ENCODE data around the gene EID2B. TPM values are rescaled to one million over a fixed set of nuclear protein-coding genes. Genes with fewer than 3 reads are reported as not detected.

The EID2B gene
- total RNA-seq, 1 experiment from 2014 or later, result 4.9 TPM

GRCh38 chr19:39533791-39534190, 1.1 kb upstream of the EID2B start:
- DNase-seq (ENCODE audit: extremely low read depth, low read depth), result no peak

DNA sequence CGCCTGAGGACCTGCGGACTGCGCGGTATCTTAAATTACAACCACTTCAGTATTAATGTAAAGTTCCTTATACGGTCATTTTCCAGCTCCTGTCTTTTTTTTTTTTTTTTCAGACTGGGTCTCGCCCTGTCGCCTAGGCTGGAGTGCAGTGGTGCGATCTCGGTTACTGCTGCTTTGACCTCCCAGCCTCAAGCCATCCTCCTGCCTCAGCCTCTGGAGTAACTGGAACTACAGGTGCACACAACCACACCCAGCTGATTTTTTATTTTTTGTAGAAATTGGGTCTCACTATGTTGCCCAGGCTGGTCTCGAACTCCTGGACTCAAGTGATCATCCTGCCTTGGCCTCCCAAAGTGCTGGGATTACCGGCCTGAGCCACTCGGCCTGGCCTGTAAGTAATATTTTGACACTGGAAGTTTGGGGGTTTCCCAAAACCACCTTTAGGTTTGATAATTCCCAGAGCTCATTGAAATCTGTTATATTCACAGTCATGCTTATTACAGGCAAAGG, 406 bp upstream of the EID2B start:
- no peak for DNase-seq (ENCODE audit: extremely low read depth, low read depth)

DNA sequence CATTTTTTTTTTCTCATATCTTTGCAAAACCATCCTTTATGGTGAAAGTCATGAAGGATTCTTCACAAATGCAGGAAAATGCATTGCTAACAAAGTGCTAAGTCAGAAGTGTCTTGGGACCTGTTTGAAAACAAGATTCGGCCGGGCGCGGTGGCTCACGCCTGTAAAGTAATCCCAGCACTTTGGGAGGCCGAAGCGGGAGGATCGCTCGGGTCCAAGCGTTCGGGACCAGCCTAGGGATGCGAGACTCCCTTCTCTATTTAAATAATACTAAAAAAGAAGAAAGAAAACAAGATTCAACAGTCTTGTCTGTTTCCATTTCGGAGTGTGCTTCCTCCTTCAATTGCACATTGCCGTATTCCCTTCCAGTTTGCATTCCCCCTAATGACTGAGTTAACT, 819 bp downstream of the EID2B start:
- DNase-seq (ENCODE audit: extremely low read depth, low read depth), result no peak

GRCh38 chr19:39525205-39525604, 7.4 kb downstream of the EID2B start:
- DNase-seq (ENCODE audit: extremely low read depth, low read depth), result no peak

DNA sequence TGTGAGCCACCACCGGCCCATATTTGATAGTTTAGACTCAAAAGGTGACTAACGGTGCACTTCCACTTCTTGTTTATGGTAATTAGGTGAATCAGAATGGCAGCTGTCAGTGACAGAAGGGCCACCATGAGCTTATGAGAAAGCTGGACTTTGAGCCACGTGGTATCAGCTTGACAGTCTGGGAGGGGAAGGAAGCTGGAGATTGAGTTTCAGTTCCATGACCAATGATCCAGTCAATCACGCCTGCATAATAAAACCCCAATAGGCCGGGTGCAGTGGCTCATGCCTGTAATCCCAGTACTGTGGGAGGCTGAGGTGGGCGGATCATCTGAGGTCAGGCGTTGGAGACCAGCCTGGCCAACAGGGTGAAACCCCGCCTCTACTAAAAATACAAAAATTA, 8.2 kb downstream of the EID2B start:
- no peak for DNase-seq (ENCODE audit: extremely low read depth, low read depth)

- DNase-seq (ENCODE audit: extremely low read depth, low read depth), result no peak
Measured at GRCh38 chr19:39520541-39521484, 11.8 kb downstream of the EID2B start.

DNA sequence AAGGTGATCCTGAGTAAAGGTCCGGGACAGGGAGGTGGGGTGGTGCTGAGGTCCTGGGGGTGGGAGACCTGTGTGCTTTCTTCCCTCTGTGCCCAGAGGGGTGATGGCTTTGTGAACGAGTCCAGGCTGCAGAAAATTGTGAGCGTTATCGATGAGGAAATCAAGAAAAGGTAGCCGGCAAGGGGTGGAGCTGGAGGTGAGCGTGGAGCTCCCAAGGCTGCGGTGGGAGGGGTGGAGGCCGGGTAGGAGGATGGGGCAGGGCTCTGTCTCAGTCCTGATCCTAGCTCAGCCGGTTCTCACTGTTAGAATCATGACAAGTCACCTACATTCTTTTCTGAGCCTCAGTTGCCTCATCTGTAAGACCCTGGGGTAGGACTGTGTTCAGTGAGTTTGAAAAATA, 13.7 kb downstream of the EID2B start:
- DNase-seq (ENCODE audit: extremely low read depth, low read depth), result no peak

GRCh38 chr19:39518458-39518857, 14.2 kb downstream of the EID2B start:
- DNase-seq (ENCODE audit: extremely low read depth, low read depth), result no peak

- DNase-seq (ENCODE audit: extremely low read depth, low read depth), result no peak
Measured at GRCh38 chr19:39517432-39517831, 15.2 kb downstream of the EID2B start.

DNA sequence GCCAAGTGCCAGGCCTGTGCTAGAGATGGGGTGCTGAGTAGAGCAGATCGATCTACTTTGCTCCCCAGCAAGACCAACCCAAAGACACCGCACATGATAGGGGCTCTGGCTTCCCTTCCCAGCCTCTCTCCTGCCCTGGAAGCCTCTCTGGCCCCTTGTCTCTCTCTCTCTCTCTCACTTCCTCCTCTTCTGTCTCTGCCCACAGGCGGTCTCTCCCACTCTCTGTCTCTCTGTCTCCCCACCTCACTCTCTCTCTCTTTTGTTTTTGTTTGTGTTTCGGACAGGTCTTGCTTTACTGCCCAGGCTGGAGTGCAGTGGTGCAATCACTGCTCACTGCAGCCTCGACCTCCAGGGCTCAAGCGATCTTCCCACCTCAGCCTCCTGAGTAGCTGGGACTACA, 16.4 kb downstream of the EID2B start:
- no peak for DNase-seq (ENCODE audit: extremely low read depth, low read depth)

DNA sequence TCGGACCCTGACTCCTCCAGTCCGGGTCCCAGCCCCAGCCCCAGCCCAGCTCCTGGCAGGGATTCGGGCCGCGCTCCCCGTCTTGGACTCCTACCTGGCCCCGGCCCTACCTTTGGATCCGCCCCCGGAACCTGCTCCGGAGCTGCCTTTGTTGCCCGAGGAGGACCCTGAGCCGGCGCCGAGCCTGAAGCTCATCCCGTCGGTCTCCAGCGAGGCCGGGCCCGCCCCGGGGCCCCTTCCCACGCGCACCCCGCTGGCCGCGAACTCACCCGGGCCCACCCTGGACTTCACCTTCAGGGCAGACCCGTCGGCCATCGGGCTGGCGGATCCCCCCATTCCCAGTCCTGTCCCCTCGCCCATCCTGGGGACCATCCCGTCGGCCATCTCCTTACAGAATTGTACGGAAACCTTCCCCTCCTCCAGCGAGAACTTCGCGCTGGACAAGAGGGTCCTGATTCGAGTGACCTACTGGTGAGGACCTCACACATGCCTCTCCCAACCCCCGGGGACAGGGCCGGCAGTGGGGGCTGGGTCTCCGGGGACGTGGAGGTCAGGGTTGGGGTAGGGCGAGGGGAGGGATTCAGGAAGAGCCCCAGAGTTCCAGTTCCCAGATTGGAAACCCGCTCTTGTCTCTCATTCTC, 17.0 kb downstream of the EID2B start:
- DNase-seq (ENCODE audit: extremely low read depth, low read depth), result no peak

DNA sequence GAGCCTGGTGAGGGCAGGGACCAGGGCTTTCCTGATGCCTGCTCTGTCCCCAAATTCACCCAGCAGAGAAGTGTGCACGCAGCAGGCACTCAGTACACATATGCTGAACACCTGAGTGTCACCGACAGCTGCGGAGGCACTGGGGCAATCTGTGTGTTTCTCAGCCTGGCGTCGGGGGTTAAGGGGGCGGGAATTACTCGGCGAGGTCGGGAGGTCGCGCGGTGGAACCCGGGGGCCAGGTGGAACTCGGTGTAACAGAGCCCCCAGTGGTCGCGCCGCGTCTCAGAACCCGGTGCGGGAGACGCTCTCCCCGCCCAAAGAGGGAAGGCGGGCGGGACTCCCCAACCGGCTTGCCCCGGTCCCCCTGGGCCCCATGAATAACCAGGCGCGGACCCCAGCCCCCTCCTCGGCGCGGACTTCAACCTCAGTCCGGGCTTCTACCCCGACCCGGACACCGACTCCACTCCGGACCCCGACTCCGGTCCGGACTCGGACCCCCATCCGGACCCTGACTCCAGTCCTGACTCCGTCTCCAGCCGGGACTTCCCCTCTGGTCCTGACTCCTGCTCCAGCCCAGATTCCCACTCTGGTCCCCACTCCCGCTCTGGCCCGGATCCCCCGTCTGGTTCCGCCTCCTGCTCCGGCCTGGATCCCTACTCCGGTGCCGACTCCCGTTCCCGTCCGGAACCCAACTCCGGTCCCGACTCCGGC, 17.7 kb downstream of the EID2B start, which contains the start of gene SELENOV:
Gene SELENOV (plus strand): TSS at position 300 of the 711 bp plus-strand sequence. CDS start 74 bp downstream, at position 374.
- no peak for DNase-seq (ENCODE audit: extremely low read depth, low read depth)

GRCh38 chr19:39512988-39513387, 19.7 kb downstream of the EID2B start:
- DNase-seq (ENCODE audit: extremely low read depth, low read depth), result no peak

DNA sequence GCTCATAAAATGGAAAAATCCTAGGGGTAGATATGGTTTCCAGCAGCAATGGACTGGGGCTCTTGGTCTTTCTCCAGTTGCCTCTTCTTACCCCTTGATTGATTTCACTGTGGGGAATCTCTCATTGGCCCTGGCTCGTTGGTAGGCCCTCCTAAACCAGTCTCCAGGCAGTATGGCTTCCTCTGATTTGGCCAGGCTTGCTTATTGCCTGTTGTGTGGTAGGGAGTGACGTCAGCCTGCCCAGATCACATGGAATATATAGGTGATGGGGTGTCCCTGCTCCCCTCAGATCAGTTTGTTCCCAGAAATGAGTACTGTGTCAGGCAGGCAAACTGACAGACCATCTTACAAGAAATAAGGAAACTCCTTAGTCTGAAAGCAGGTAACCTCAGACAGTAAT, 23.4 kb downstream of the EID2B start:
- no peak for DNase-seq (ENCODE audit: extremely low read depth, low read depth)

- DNase-seq (ENCODE audit: extremely low read depth, low read depth), result no peak
Measured at GRCh38 chr19:39508629-39509028, 24.0 kb downstream of the EID2B start.

DNA sequence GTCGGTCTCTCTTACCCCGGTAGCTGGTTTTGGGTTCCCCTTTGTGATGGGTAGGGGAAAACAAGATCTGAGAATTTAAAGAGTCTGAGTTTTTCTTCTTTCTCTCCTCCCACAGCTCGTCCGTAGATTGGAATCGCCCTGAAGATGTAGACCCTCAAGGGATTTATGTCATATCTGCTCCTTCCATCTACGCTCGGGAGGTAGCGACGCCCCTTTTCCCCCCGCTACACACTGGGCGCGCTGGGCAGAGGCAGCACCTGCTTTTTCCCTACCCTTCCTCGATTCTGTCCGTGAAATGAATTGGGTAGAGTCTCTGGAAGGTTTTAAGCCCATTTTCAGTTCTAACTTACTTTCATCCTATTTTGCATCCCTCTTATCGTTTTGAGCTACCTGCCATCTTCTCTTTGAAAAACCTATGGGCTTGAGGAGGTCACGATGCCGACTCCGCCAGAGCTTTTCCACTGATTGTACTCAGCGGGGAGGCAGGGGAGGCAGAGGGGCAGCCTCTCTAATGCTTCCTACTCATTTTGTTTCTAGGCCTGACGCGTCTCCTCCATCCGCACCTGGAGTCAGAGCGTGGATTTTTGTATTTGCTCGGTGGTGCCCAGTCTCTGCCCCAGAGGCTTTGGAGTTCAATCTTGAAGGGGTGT, 24.8 kb downstream of the EID2B start:
- no peak for DNase-seq (ENCODE audit: extremely low read depth, low read depth)

DNA sequence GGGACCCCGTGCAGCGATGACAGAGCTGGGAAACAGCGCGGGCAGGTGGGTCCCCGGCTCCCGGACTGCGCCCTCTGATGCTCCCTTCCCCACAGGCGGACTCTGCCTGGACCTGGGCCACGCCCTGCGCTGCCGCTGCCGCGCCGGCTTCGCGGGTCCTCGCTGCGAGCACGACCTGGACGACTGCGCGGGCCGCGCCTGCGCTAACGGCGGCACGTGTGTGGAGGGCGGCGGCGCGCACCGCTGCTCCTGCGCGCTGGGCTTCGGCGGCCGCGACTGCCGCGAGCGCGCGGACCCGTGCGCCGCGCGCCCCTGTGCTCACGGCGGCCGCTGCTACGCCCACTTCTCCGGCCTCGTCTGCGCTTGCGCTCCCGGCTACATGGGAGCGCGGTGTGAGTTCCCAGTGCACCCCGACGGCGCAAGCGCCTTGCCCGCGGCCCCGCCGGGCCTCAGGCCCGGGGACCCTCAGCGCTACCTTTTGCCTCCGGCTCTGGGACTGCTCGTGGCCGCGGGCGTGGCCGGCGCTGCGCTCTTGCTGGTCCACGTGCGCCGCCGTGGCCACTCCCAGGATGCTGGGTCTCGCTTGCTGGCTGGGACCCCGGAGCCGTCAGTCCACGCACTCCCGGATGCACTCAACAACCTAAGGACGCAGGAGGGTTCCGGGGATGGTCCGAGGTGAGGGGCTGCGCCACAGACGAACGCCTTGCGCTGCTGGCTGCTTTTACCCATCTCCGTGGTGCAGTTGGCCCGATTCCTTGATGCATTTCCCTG, 25.5 kb downstream of the EID2B start:
- DNase-seq (ENCODE audit: extremely low read depth, low read depth), result peak; percentile 63

DNA sequence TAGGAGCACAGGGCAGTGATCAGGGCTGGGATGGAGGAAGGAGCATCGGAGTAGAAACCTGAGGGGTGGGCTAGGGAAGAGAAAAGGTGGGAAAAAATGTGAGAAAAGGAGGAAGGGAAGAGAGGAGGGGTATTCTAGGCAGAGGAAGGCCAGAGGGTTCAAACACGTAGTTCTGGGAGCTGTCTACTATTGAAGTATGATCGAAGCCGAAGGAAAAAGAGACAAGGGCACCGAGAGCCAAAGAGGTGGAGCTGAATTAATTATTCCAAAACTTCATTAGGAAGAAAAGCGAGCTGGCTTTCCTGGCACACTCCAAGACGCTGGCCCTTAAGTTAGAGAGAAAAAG, 26.1 kb downstream of the EID2B start:
- no peak for DNase-seq (ENCODE audit: extremely low read depth, low read depth)

- peak; percentile 43 for DNase-seq (ENCODE audit: extremely low read depth, low read depth)
Measured at GRCh38 chr19:39502640-39503417, 29.8 kb downstream of the EID2B start.

All from NCI-H460 (cell line).